Body of pancreas (tissue), 4 donors: ENCODE results near the gene FCGBP. TPM values are rescaled to one million over a fixed set of nuclear protein-coding genes. Genes with fewer than 3 reads are reported as not detected.

Experiments
- ATAC-seq: fragments of 150-250 bp; one replicate; pipeline ENCODE4 v1.9.1; 2016
- DNase-seq, 4 donors: peaks; one replicate each; pipeline ENCODE4 v3.0.0-alpha.2; 2019
- H3K27ac ChIP-seq, 4 donors: fragments of 200-600 bp; sonication (generic); 1 replicate in 3 of 4; 2 replicates in 1 of 4; pipeline versions ENCODE4 v1.5.1 to v1.6.1; 2016 to 2019; ENCODE audit warnings: mild to moderate bottlenecking in 1 of 4, mixed read lengths in 1 of 4, moderate library complexity in 1 of 4
- H3K27me3 ChIP-seq, 2 donors: fragments of 200-600 bp; sonication (generic); one replicate each; pipeline ENCODE4 v1.6.0; 2016; ENCODE audit warnings: mild to moderate bottlenecking in 1 of 2
- H3K36me3 ChIP-seq, 2 donors: fragments of 200-600 bp; sonication (generic); replicated peaks in 1 of 2; 2 replicates each; pipeline ENCODE4 v1.5.1; 2016; ENCODE audit warnings: low read depth in 2 of 2; ENCODE audit not compliant: insufficient read depth in 1 of 2
- H3K4me1 ChIP-seq: fragments of 200-600 bp; sonication (generic); one replicate; pipeline ENCODE4 v1.6.0; 2016
- H3K4me3 ChIP-seq, 2 donors: fragments of 200-600 bp; sonication (generic); 1 replicate in 1 of 2; 2 replicates in 1 of 2; pipeline ENCODE4 v1.5.1; 2016 to 2019
- H3K9me3 ChIP-seq, 3 donors: fragments of 200-600 bp; sonication (generic); 1 replicate in 2 of 3; 2 replicates in 1 of 3; pipeline ENCODE4 v1.5.1; 2016
- POLR2A ChIP-seq, 3 donors: fragments of 450-650 bp; IDR thresholded peaks; one replicate each; pipeline ENCODE4 v1.6.1; 2016; ENCODE audit warnings: antibody characterized with exemption in 3 of 3, mild to moderate bottlenecking in 2 of 3
- WGBS, 2 donors: methylation state at CpG; one replicate each; pipeline ENCODE4 v1.1.5; 2017; 5-methylcytosine and 5-hydroxymethylcytosine counted together
- intact Hi-C: fragments of 100-400 bp; cut with DNase I; formaldehyde crosslinking; loops from one replicate; pipeline ENCODE4 v1.15.1; 2023
- total RNA-seq, 2 donors: library from RNA; depleted of rRNA; stranded (reverse); fragments of >200 nt; gene quantifications; one replicate each; pipeline ENCODE4 v1.1.0, GENCODE V29; 2016
- TF ChIP-seq, protein P1 (sequence below), 7 experiments: fragments of 450-650 bp in 4 of 7; fragments of 200-600 bp in 3 of 7; sonication (generic) in 3 of 7; IDR thresholded peaks; one replicate each; pipeline ENCODE4 v1.5.1; 2016 to 2019; ENCODE audit warnings: antibody characterized with exemption in 7 of 7

FCGBP gene
- total RNA-seq, 2 donors from 2014 or later = 19.4 to 24.1 TPM

GRCh38 chr19:39953915-39954314, 19.5 kb upstream of the FCGBP start:
- TF ChIP-seq POLR2A (IDR thresholded peaks at IDR 0.05) = no peak
- TF ChIP-seq, protein P1, sequence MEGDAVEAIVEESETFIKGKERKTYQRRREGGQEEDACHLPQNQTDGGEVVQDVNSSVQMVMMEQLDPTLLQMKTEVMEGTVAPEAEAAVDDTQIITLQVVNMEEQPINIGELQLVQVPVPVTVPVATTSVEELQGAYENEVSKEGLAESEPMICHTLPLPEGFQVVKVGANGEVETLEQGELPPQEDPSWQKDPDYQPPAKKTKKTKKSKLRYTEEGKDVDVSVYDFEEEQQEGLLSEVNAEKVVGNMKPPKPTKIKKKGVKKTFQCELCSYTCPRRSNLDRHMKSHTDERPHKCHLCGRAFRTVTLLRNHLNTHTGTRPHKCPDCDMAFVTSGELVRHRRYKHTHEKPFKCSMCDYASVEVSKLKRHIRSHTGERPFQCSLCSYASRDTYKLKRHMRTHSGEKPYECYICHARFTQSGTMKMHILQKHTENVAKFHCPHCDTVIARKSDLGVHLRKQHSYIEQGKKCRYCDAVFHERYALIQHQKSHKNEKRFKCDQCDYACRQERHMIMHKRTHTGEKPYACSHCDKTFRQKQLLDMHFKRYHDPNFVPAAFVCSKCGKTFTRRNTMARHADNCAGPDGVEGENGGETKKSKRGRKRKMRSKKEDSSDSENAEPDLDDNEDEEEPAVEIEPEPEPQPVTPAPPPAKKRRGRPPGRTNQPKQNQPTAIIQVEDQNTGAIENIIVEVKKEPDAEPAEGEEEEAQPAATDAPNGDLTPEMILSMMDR (IDR thresholded peaks at IDR 0.05) = no peak
- H3K27ac ChIP-seq = no peak overlapping the region
- H3K27me3 ChIP-seq = no peaks in the 10 kb centered on the region
- no peaks in the 10 kb centered on the region for H3K36me3 ChIP-seq
- 83 to 97% methylated on average over 7 of the region's 7 CpGs for WGBS, 2 donors
- DNase-seq (no peak), ATAC-seq (no peak)
- no peaks in the 10 kb centered on the region for H3K9me3 ChIP-seq
- H3K4me1 ChIP-seq = no peaks in the 10 kb centered on the region
- no peak overlapping the region for H3K4me3 ChIP-seq
- intact Hi-C loops = no loop called here

DNA sequence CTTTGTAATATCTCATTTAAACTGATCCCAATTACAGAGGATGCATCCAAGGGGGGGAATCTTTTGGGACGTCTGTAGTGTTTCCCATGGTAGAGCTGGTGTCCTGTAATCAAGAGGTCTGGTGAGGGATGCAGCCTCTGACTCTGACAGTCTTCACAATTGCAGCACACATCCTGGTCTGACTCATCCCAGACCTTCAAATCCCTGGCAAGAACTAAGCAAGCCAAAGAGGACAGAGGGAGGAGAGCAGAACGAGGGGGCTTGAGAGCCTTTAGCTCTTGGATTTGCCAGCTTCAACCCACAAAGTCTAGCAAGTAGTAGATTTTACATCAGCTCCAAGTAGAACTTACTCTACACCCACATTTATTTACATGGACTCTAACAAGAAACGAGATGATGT, 17.3 kb upstream of the FCGBP start:
- TF ChIP-seq, protein P1 (IDR thresholded peaks at IDR 0.05) = no peak
- TF ChIP-seq POLR2A (IDR thresholded peaks at IDR 0.05) = no peak

GRCh38 chr19:39951065-39951650, 16.7 kb upstream of the FCGBP start:
- no peaks in the 10 kb centered on the region for H3K4me1 ChIP-seq
- DNase-seq (no peak), ATAC-seq (no peak)
- 75 to 93% methylated on average over 2 of the region's 2 CpGs for WGBS, 2 donors
- H3K9me3 ChIP-seq = no peaks in the 10 kb centered on the region
- intact Hi-C loops = no loop called here
- H3K27me3 ChIP-seq = no peaks in the 10 kb centered on the region
- TF ChIP-seq, protein P1 (IDR thresholded peaks at IDR 0.05) = no peak
- no peak for TF ChIP-seq POLR2A (IDR thresholded peaks at IDR 0.05)
- H3K27ac ChIP-seq = no peak overlapping the region
- H3K36me3 ChIP-seq = no peaks in the 10 kb centered on the region
- no peak overlapping the region for H3K4me3 ChIP-seq

More for the DNA sequence above, 17.3 kb upstream of the FCGBP start:
- Histone ChIP-seq H3K27ac (no peak overlapping the region), H3K9me3 (no peaks in the 10 kb centered on the region), H3K4me1 (no peaks in the 10 kb centered on the region), H3K27me3 (no peaks in the 10 kb centered on the region), H3K4me3 (no peak overlapping the region), H3K36me3 (no peaks in the 10 kb centered on the region)
- intact Hi-C loops = no loop called here
- 50 to 71% methylated on average over 3 of the region's 3 CpGs for WGBS, 2 donors
- DNase-seq (no peak), ATAC-seq (no peak)

- no peak for ATAC-seq
- Histone ChIP-seq H3K4me3 (no peak overlapping the region), H3K36me3 (no peaks in the 10 kb centered on the region), H3K27ac (no peak overlapping the region), H3K9me3 (no peaks in the 10 kb centered on the region), H3K4me1 (peaks cover 11% of the 10 kb centered on the region), H3K27me3 (no peaks in the 10 kb centered on the region)
- DNase-seq = no peak
- intact Hi-C loops = no loop called here
- TF ChIP-seq, protein P1 (IDR thresholded peaks at IDR 0.05) = no peak
- TF ChIP-seq POLR2A (IDR thresholded peaks at IDR 0.05) = no peak
- 93 to 100% methylated on average over 2 of the region's 2 CpGs for WGBS, 2 donors
Observed at GRCh38 chr19:39949026-39949747, 14.8 kb upstream of the FCGBP start.
